B cell (primary cell): ENCODE results near the gene FUNDC2. TPM values are rescaled to one million over a fixed set of nuclear protein-coding genes. Genes with fewer than 3 reads are reported as not detected.
A peak's percentile ranks its signal among the peaks of the same experiment; 100 is the strongest.

Experiments
- ATAC-seq: fragments of 200-7000 bp; cut with Tn5 transposase; one replicate; pipeline ENCODE4 v1.10.0; 2021; ENCODE audit warnings: low read depth, mild to moderate bottlenecking, moderate number of reproducible peaks, moderate library complexity
- CTCF ChIA-PET: fragments of 350-600 bp; sonication (Branson Sonifier 250); formaldehyde crosslinking; loops from one replicate; lab custom pipeline; 2021; ENCODE audit warnings: antibody characterized with exemption, inconsistent platforms; lab: Charles Lee
- POLR2A ChIA-PET: fragments of 350-600 bp; sonication (Branson Sonifier 250); formaldehyde crosslinking; loops from one replicate; lab custom pipeline; 2021; ENCODE audit warnings: antibody characterized with exemption; lab: Charles Lee
- DNase-seq: peaks from one replicate; pipeline ENCODE4 v3.0.0; 2013
- H2AFZ ChIP-seq: 2 replicates; pipeline ENCODE4 v1.6.1; 2012; ENCODE audit warnings: mild to moderate bottlenecking, low read depth, low read length; ENCODE audit not compliant: insufficient read depth, poor library complexity, severe bottlenecking
- H3K27ac ChIP-seq, 2 donors: 1 replicate in 1 of 2; 2 replicates in 1 of 2; pipeline ENCODE4 v1.5.1; 2012 to 2013; ENCODE audit warnings: low read length in 2 of 2, mild to moderate bottlenecking in 2 of 2, moderate library complexity in 1 of 2
- H3K27me3 ChIP-seq, 4 experiments: fragments of 200-600 bp in 1 of 4; sonication (generic) in 1 of 4; replicated peaks in 1 of 4; 1 replicate in 2 of 4; 2 replicates in 2 of 4; pipeline versions ENCODE4 v1.6.1 to v1.7.0; 2013 to 2016; ENCODE audit warnings: low read length in 3 of 4, mild to moderate bottlenecking in 2 of 4, mixed read lengths in 1 of 4, moderate library complexity in 1 of 4; ENCODE audit not compliant: insufficient read depth in 4 of 4, control insufficient read depth in 3 of 4; ENCODE audit errors: control extremely low read depth in 1 of 4
- H3K36me3 ChIP-seq, 2 experiments: replicated peaks in 1 of 2; 1 replicate in 1 of 2; 2 replicates in 1 of 2; pipeline versions ENCODE4 v1.6.1 to v1.7.1; 2013; ENCODE audit warnings: low read length in 1 of 2; ENCODE audit not compliant: insufficient read depth in 2 of 2, control insufficient read depth in 1 of 2; ENCODE audit errors: control extremely low read depth in 1 of 2, extremely low read depth in 1 of 2
- H3K4me1 ChIP-seq, 2 donors: fragments of 200-600 bp in 1 of 2; sonication (generic) in 1 of 2; 1 replicate in 1 of 2; 2 replicates in 1 of 2; pipeline versions ENCODE4 v1.5.1 to v1.6.1; 2013 to 2017; ENCODE audit warnings: low read length in 2 of 2; ENCODE audit not compliant: control insufficient read depth in 2 of 2, insufficient read depth in 2 of 2
- H3K4me2 ChIP-seq: replicated peaks from 2 replicates; pipeline ENCODE3; 2012; ENCODE audit warnings: mild to moderate bottlenecking, low read depth, low read length; ENCODE audit not compliant: poor library complexity, severe bottlenecking
- H3K4me3 ChIP-seq, 5 experiments: fragments of 200-600 bp in 1 of 5; sonication (generic) in 1 of 5; 1 replicate in 3 of 5; 2 replicates in 2 of 5; pipeline versions ENCODE4 v1.5.1 to v1.7.0; 2011 to 2016; ENCODE audit warnings: low read length in 4 of 5, mild to moderate bottlenecking in 4 of 5, low read depth in 2 of 5, control low read depth in 1 of 5, moderate library complexity in 1 of 5; ENCODE audit not compliant: insufficient read depth in 1 of 5; ENCODE audit errors: control extremely low read depth in 1 of 5, extremely low read depth in 1 of 5
- H3K79me2 ChIP-seq: fragments of 200-600 bp; sonication (generic); one replicate; pipeline ENCODE4 v1.6.0; 2016; ENCODE audit warnings: low read length; ENCODE audit not compliant: control insufficient read depth, insufficient read depth
- H3K9ac ChIP-seq: fragments of 200-600 bp; sonication (generic); 2 replicates; pipeline ENCODE4 v1.6.1; 2017; ENCODE audit warnings: mild to moderate bottlenecking, low read length, moderate library complexity
- H3K9me3 ChIP-seq, 3 donors: one replicate each; pipeline versions ENCODE4 v1.6.1 to v1.7.1; 2013; ENCODE audit warnings: low read length in 2 of 3; ENCODE audit not compliant: control insufficient read depth in 2 of 3, insufficient read depth in 1 of 3; ENCODE audit errors: control extremely low read depth in 1 of 3
- H4K20me1 ChIP-seq: 2 replicates; pipeline ENCODE4 v1.6.0; 2012; ENCODE audit warnings: mild to moderate bottlenecking, low read length; ENCODE audit not compliant: insufficient read depth, control insufficient read depth, poor library complexity, severe bottlenecking
- H3K27ac Mint-ChIP-seq: one replicate; pipeline ENCODE4 v1.8.0; 2021; ENCODE audit warnings: mixed read lengths
- H3K27me3 Mint-ChIP-seq: one replicate; pipeline ENCODE4 v1.8.0; 2021; ENCODE audit warnings: mixed read lengths
- H3K4me1 Mint-ChIP-seq: one replicate; pipeline ENCODE4 v1.8.0; 2021; ENCODE audit warnings: mixed read lengths
- H3K4me3 Mint-ChIP-seq: one replicate; pipeline ENCODE4 v1.8.0; 2021; ENCODE audit warnings: mixed read lengths
- H3K9me3 Mint-ChIP-seq: one replicate; pipeline ENCODE4 v1.8.0; 2022; ENCODE audit warnings: mixed read lengths; ENCODE audit not compliant: insufficient read depth
- CTCF ChIP-seq: fragments of 200-600 bp; IDR thresholded peaks from one replicate; pipeline ENCODE4 v1.8.0; 2022; ENCODE audit warnings: antibody characterized with exemption, mild to moderate bottlenecking
- EZH2 ChIP-seq: IDR thresholded peaks from 2 replicates; pipeline ENCODE4 v1.6.1; 2012; ENCODE audit warnings: borderline replicate concordance, low read depth, mild to moderate bottlenecking, moderate library complexity, low read length; ENCODE audit not compliant: insufficient read depth, poor library complexity, severe bottlenecking
- WGBS: methylation state at CpG from one replicate; pipeline ENCODE4 v1.1.5; 2013; ENCODE audit warnings: missing lambda C conversion rate; ENCODE audit not compliant: insufficient coverage; 5-methylcytosine and 5-hydroxymethylcytosine counted together
- intact Hi-C: fragments of 100-400 bp; cut with micrococcal nuclease; formaldehyde crosslinking; loops from one replicate; pipeline ENCODE4 v1.10.0; 2022
- polyA plus RNA-seq: library from polyadenylated mRNA; depleted of rRNA; stranded (reverse); fragments of >200 nt; gene quantifications from 2 replicates; pipeline ENCODE4 v1.2.3, GENCODE V29; 2012
- total RNA-seq, 2 donors: library from RNA; stranded (reverse); fragments of 120-200 nt in 1 of 2; gene quantifications; 1 replicate in 1 of 2; 2 replicates in 1 of 2; pipeline versions ENCODE4 v1.2.3 to v1.2.4, GENCODE V29; 2013 to 2022

Gene FUNDC2
- total and polyA plus RNA-seq, 2 donors (not counting 1 experiment from before 2014, with no cell fraction given): 32.3 to 46.5 TPM

GRCh38 chrX:154981116-154981411 is 45.6 kb upstream of the FUNDC2 start:
- H3K4me1 Mint-ChIP-seq: peaks cover 2% of the 10 kb centered on the region
- peak overlapping the region; percentile 84 for H2AFZ ChIP-seq
- no peak overlapping the region for H3K27ac ChIP-seq
- peak overlapping the region; percentile 51 for H3K4me2 ChIP-seq
- H3K9me3 Mint-ChIP-seq: no peaks in the 10 kb centered on the region
- H4K20me1 ChIP-seq: no peaks in the 10 kb centered on the region
- no peaks in the 10 kb centered on the region for H3K9me3 ChIP-seq
- peak overlapping the region in 2 of 5 experiments; percentile 11 to 40 for H3K4me3 ChIP-seq
- H3K9ac ChIP-seq: peak overlapping the region; percentile 40
- peaks cover 8% of the 10 kb centered on the region for H3K27me3 Mint-ChIP-seq
- no peak overlapping the region for H3K4me3 Mint-ChIP-seq
- H3K4me1 ChIP-seq: peaks cover 0 to 9% of the 10 kb centered on the region in 2 donors
- intact Hi-C loops: loop anchor here (1.0 to 2.0 kb wide), 4 partner anchors 62 to 236 kb away; partner anchors contain the start of gene VBP1
- 0% methylated on average over 3 of the region's 6 CpGs for WGBS
- no peaks in the 10 kb centered on the region for H3K36me3 ChIP-seq
- CTCF ChIA-PET: interaction anchor here (1.3 to 4.7 kb wide), 3 partner anchors 77 to 236 kb away, joined by 3 to 26 read pairs (median 3); partner anchors contain the start of gene VBP1
- POLR2A ChIA-PET: no interaction called here
- no peak for ATAC-seq
- no peak overlapping the region for H3K27ac Mint-ChIP-seq
- TF ChIP-seq EZH2 (no peak), CTCF (no peak)
- H3K27me3 ChIP-seq: no peaks in the 10 kb centered on the region
- no peak for DNase-seq
- no peaks in the 10 kb centered on the region for H3K79me2 ChIP-seq

- no peak overlapping the region for H3K27ac ChIP-seq
- no peak overlapping the region for H3K9ac ChIP-seq
- Mint-ChIP-seq H3K4me3 (no peak overlapping the region), H3K9me3 (no peaks in the 10 kb centered on the region), H3K27me3 (no peaks in the 10 kb centered on the region), H3K27ac (no peak overlapping the region), H3K4me1 (no peaks in the 10 kb centered on the region)
- ATAC-seq (no peak), DNase-seq (no peak)
- H3K4me2 ChIP-seq: no peak overlapping the region
- no peaks in the 10 kb centered on the region for H3K9me3 ChIP-seq
- H3K36me3 ChIP-seq: no peaks in the 10 kb centered on the region
- H3K27me3 ChIP-seq: no peaks in the 10 kb centered on the region
- no peak overlapping the region for H2AFZ ChIP-seq
- no CpG with 5 or more reads among the region's 3 CpGs for WGBS
- H3K79me2 ChIP-seq: no peaks in the 10 kb centered on the region
- intact Hi-C loops: no loop called here
- TF ChIP-seq CTCF (no peak), EZH2 (no peak)
- ChIA-PET POLR2A (no interaction called here), CTCF (interaction anchor here (2.3 kb wide), 1 partner anchor 70 kb away, joined by 10 read pairs; no protein-coding TSS in a partner anchor)
- H3K4me3 ChIP-seq: no peak overlapping the region
- H3K4me1 ChIP-seq: no peaks in the 10 kb centered on the region
- no peaks in the 10 kb centered on the region for H4K20me1 ChIP-seq
These were observed 39.6 kb upstream of the FUNDC2 start for GRCh38 chrX:154986826-154987575.
